ENCODE results near the gene AJUBA.

The AJUBA gene

DNA sequence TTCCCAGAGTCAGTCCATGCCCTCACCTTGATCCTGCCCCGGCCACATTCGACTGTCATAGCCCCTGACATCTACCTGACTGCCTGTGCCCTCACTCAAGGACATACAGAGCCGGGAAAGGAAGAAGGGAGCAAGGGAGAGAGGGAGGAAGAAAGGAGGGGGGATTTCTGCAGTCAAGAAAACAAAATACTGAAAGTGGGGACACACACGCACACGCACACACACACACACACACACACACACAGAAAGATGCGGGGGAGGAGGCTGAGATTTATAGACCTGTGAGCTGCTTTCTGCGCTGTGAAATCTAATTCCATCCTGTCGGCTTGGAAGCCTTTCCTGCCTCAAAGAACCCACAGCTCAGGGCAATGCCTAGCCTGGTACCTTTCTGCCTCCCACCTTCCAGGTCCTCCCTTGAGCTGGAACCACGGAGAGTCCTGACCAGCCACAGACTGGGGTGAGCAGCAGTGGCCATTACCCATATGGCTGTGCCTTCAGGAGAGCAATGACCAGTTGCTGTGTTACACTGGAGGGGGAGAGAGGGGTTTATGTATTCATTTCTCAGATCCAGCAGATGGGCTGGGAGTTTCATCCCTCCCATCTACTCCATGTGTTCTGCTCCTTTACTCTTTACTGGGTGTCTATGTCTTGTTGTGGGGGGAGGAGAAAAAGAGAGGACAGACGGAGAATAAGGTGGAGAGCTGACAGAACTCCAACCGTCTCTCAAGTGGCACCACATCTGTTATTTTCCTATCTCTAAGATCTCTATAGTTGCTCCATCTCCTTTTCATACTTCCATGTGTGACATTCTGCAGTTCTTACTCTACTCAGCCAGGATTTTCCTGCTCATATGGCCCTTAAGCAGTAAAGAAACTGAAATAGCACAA is 14.7 kb upstream of the AJUBA start:
- TF ChIP-seq, protein P1, sequence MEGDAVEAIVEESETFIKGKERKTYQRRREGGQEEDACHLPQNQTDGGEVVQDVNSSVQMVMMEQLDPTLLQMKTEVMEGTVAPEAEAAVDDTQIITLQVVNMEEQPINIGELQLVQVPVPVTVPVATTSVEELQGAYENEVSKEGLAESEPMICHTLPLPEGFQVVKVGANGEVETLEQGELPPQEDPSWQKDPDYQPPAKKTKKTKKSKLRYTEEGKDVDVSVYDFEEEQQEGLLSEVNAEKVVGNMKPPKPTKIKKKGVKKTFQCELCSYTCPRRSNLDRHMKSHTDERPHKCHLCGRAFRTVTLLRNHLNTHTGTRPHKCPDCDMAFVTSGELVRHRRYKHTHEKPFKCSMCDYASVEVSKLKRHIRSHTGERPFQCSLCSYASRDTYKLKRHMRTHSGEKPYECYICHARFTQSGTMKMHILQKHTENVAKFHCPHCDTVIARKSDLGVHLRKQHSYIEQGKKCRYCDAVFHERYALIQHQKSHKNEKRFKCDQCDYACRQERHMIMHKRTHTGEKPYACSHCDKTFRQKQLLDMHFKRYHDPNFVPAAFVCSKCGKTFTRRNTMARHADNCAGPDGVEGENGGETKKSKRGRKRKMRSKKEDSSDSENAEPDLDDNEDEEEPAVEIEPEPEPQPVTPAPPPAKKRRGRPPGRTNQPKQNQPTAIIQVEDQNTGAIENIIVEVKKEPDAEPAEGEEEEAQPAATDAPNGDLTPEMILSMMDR (IDR thresholded peaks at IDR 0.05; ENCODE audit: low read depth, low read length) = no peak
- H3K4me3 ChIP-seq (ENCODE audit: low read depth, low read length) = no peak overlapping the region

DNA sequence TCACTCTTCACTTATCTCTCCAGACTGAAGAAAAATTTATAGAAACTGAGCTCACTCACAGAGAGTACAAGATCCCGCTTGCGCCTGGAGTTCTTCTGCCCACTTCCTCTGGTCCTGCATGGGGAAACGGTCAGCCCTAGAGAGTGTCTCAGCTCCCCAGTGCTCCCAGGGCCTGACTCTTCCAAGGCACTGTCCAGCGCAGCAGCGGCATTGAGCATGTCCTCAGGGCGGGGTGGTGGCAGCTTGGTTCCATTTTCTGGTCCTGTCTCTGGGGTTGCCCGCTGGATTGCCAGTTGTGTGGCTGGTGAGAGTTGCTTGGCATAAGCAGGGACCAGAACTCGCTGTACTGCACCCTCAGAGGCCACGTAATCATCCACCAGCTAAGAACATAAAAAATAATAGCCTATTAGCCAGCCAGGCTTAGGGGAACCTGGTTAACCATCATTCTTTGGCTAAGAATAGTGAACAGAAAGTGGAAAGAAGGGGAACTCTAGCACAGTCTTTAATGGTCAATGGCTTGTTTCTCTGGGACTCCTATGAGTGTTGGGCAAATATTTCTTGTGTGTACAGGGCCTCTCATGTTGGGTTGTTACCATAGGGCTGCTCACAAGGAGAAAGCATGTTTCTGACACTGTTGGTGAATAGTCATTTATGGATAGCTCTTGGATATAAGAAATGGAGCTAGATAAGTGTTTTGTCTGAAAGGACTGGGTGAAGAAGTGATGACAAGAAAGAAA is 13.7 kb upstream of the AJUBA start:
- TF ChIP-seq, protein P1 (IDR thresholded peaks at IDR 0.05; ENCODE audit: low read depth, low read length) = no peak
- no peak overlapping the region for H3K4me3 ChIP-seq (ENCODE audit: low read depth, low read length)

DNA sequence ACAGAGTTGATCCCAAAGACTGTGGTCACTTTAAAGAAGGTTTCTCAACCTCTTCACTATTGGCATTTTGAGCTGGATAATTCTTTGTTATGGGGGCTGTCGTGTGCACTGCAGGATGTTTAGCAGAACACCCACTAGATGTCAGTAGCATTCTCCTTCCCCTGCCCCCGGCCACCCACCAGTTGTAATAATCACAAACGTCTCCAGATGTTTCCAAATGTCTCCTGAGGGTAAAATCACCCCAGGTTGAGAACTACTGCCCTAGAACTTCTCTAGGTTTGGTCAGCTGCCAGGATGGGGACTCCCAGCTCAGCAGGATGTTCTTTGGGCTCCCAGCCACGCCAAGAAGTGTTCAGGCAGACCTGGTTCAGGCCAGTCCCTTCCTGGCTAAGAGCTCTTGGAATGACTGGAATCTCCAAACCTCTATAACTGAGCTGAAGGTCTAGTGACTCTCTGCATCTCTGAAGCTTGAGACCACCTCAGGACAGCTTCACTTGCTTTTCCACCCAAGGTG is 12.5 kb upstream of the AJUBA start:
- H3K4me3 ChIP-seq (ENCODE audit: low read depth, low read length) = no peak overlapping the region
- TF ChIP-seq, protein P1 (IDR thresholded peaks at IDR 0.05; ENCODE audit: low read depth, low read length) = peak; percentile 54

DNA sequence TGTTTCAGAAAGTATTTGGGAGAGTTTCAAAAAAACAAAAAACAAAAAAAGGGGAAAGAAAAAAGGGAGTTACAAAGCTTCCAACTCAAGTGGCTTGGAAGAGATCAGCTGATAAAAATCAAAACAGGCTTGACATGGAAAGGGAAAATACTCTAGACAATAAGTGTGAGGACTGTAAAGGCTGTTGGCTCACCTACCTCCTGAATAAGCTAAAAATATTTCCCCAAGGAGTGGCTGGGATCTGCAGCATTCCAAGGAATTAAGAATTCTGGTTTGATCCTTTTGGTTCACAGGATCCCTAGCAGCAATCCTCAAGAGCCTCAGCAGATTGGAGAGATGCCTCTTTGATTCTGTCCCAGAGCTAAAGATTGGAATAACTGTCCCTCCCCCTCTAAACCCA is 11.2 kb upstream of the AJUBA start:
- no peak overlapping the region for H3K4me3 ChIP-seq (ENCODE audit: low read depth, low read length)
- TF ChIP-seq, protein P1 (IDR thresholded peaks at IDR 0.05; ENCODE audit: low read depth, low read length) = no peak

DNA sequence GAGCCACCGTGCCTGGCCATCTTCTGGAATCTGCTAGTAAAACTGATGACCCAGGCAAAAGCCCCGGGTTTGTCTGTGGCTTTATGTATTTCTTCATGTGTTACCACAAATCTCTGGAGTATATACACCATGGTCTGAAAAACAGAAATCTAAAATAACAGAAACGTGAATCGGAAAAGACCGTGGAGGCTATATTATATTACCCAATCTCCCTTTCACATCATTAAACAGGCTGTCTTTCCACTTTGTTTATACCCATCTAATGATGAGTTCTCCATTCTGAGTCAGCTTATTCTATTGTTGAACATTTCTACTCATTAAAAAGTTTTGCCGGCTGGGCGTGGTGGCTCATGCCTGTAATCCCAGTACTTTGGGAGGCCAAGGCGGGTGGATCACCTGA is 9.5 kb upstream of the AJUBA start:
- TF ChIP-seq, protein P1 (IDR thresholded peaks at IDR 0.05; ENCODE audit: low read depth, low read length) = no peak
- no peak overlapping the region for H3K4me3 ChIP-seq (ENCODE audit: low read depth, low read length)

GRCh38 chr14:22987291-22987690 is 4.9 kb upstream of the AJUBA start:
- no peak overlapping the region for H3K4me3 ChIP-seq (ENCODE audit: low read depth, low read length)
- TF ChIP-seq, protein P1 (IDR thresholded peaks at IDR 0.05; ENCODE audit: low read depth, low read length) = no peak

Data from WI38 (cell line).